Spinal cord (tissue), 10 donors: ENCODE measurements around the gene KCNC3. TPM values are rescaled to one million over a fixed set of nuclear protein-coding genes. Genes with fewer than 3 reads are reported as not detected.

ENCODE experiments used
- DNase-seq, 6 donors: peaks; one replicate each; pipeline versions ENCODE4 v3.0.0 to v3.0.0-alpha.2; 2013 to 2015; ENCODE audit warnings: low spot score in 6 of 6, low read depth in 4 of 6
- H3K27ac ChIP-seq: one replicate; pipeline ENCODE4 v1.5.1; 2013; ENCODE audit warnings: low read depth, low read length, control low read depth
- H3K27me3 ChIP-seq: one replicate; pipeline ENCODE4 v1.6.1; 2013; ENCODE audit warnings: low read length; ENCODE audit not compliant: control insufficient read depth, insufficient read depth
- H3K36me3 ChIP-seq: one replicate; pipeline ENCODE4 v1.6.1; 2013; ENCODE audit warnings: low read length; ENCODE audit not compliant: control insufficient read depth, insufficient read depth
- H3K4me1 ChIP-seq: one replicate; pipeline ENCODE4 v1.6.1; 2013; ENCODE audit warnings: low read length; ENCODE audit not compliant: control insufficient read depth, insufficient read depth
- H3K4me3 ChIP-seq: one replicate; pipeline ENCODE4 v1.5.1; 2013; ENCODE audit warnings: low read depth, low read length, control low read depth
- H3K9me3 ChIP-seq: one replicate; pipeline ENCODE4 v1.6.1; 2013; ENCODE audit warnings: low read length; ENCODE audit not compliant: control insufficient read depth, insufficient read depth
- WGBS: methylation state at CpG from one replicate; pipeline ENCODE4 v1.1.5; 2013; ENCODE audit warnings: missing lambda C conversion rate; ENCODE audit not compliant: insufficient coverage; 5-methylcytosine and 5-hydroxymethylcytosine counted together
- polyA plus RNA-seq, 2 donors: library from polyadenylated mRNA; unstranded; fragments of 120-200 nt; gene quantifications; one replicate each; pipeline ENCODE4 v1.2.1, GENCODE V29; 2013; ENCODE audit not compliant: insufficient read length in 2 of 2
- total RNA-seq, 2 donors: library from RNA; depleted of rRNA in 1 of 2; stranded (reverse); fragments of 120-200 nt in 1 of 2; fragments of >200 nt in 1 of 2; gene quantifications; one replicate each; pipeline versions ENCODE4 v1.2.3 to v1.2.4, GENCODE V29; 2013 to 2014
- donor health status: healthy.

Gene KCNC3
- total and polyA plus RNA-seq, 4 donors = 4.5 to 48.3 (median 20.6) TPM

- DNase-seq = no peak
- Histone ChIP-seq H3K27ac (no peak overlapping the region), H3K4me1 (no peaks in the 10 kb centered on the region), H3K27me3 (no peaks in the 10 kb centered on the region), H3K9me3 (no peaks in the 10 kb centered on the region), H3K36me3 (peaks cover 59% of the 10 kb centered on the region), H3K4me3 (no peak overlapping the region)
- WGBS = 79% methylated on average over 2 of the region's 2 CpGs
Observed at GRCh38 chr19:50269653-50270052, 59.5 kb downstream of the KCNC3 start.

- WGBS = 99% methylated on average over 5 of the region's 5 CpGs
- Histone ChIP-seq H3K27ac (no peak overlapping the region), H3K9me3 (no peaks in the 10 kb centered on the region), H3K4me1 (no peaks in the 10 kb centered on the region), H3K27me3 (no peaks in the 10 kb centered on the region), H3K36me3 (peaks cover 62% of the 10 kb centered on the region), H3K4me3 (no peak overlapping the region)
- DNase-seq = no peak
Observed at GRCh38 chr19:50268501-50268900, 60.7 kb downstream of the KCNC3 start.

DNA sequence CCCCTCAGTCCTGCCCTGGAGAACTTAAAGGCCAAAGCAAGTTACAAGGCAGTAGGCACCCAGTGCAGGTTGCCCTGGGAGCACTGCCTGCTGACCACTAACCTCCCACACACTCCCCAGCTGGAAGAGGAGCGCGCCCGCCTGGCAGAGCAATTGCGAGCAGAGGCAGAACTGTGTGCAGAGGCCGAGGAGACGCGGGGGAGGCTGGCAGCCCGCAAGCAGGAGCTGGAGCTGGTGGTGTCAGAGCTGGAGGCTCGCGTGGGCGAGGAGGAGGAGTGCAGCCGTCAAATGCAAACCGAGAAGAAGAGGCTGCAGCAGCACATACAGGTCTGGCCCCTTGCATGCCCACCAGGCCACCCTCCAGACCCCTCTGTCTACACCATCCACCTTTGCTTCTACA lies 61.1 kb downstream of the KCNC3 start:
- H3K9me3 ChIP-seq = no peaks in the 10 kb centered on the region
- H3K4me1 ChIP-seq = no peaks in the 10 kb centered on the region
- no peaks in the 10 kb centered on the region for H3K27me3 ChIP-seq
- DNase-seq = no peak
- 94% methylated on average over 10 of the region's 13 CpGs for WGBS
- H3K4me3 ChIP-seq = no peak overlapping the region
- peaks cover 64% of the 10 kb centered on the region for H3K36me3 ChIP-seq
- H3K27ac ChIP-seq = no peak overlapping the region

GRCh38 chr19:50266896-50267295 lies 62.3 kb downstream of the KCNC3 start:
- 21% methylated on average over 20 of the region's 20 CpGs for WGBS
- Histone ChIP-seq H3K27ac (no peak overlapping the region), H3K27me3 (no peaks in the 10 kb centered on the region), H3K4me1 (no peaks in the 10 kb centered on the region), H3K4me3 (no peak overlapping the region), H3K9me3 (no peaks in the 10 kb centered on the region), H3K36me3 (peaks cover 62% of the 10 kb centered on the region)
- no peak for DNase-seq

DNA sequence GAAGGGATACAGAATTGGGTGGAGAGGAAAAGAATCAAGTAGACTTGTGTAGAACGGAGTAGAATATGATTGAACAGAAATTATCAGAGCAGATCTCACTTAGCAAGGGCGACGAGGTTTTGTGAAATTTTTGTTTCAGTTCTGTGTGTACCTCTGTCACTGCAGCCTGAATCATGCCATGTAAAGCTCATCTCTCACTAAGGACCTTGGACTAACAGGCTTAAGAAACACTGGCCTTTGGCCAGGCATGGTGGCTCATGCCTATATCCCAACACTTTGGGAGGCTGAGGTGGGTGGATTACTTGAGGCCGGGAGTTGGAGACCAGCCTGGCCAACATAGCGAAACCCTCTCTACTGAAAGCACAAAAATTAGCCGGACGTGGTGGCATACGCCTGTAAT lies 63.1 kb downstream of the KCNC3 start:
- DNase-seq = no peak
- peaks cover 60% of the 10 kb centered on the region for H3K36me3 ChIP-seq
- no peaks in the 10 kb centered on the region for H3K9me3 ChIP-seq
- WGBS = 100% methylated on average over 4 of the region's 8 CpGs
- no peak overlapping the region for H3K27ac ChIP-seq
- no peaks in the 10 kb centered on the region for H3K4me1 ChIP-seq
- no peak overlapping the region for H3K4me3 ChIP-seq
- H3K27me3 ChIP-seq = no peaks in the 10 kb centered on the region

DNA sequence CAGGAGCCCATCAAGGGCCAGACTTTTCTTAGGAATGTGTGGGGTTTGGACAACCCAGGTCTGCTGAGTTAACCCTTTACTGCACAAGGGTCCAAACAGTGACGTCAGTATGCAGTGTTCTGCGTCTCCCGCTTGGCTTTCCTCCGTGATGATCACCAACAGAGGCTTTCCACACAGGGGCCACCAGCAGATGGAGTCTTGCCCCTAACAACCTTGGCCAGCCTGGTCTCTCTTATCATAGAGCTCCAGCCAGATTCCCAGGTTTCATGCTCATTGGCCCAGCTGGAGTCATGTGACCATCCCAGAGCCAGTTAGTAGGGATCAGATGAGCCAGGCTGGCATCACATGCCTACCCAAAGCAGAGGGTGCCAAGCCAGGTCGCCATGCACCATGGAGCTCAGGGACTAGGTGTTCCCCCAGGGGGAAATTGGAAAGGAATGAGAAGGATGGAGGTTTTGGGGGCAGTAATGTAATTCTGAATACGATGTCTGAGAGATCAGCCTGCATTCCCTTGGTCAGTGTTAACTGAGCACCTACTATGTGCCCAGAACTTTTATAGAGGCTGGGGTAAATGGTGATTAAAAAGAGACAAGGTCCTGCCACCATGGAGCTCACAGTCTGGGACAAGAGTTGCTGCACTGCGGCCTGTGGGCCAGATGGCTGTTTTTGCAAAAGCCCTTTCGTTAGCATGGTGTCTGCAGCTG lies 64.5 kb downstream of the KCNC3 start:
- peaks cover 62% of the 10 kb centered on the region for H3K36me3 ChIP-seq
- no peak overlapping the region for H3K4me3 ChIP-seq
- H3K4me1 ChIP-seq = no peaks in the 10 kb centered on the region
- H3K27me3 ChIP-seq = no peaks in the 10 kb centered on the region
- H3K9me3 ChIP-seq = no peaks in the 10 kb centered on the region
- H3K27ac ChIP-seq = no peak overlapping the region
- DNase-seq = no peak
- 90% methylated on average over 8 of the region's 8 CpGs for WGBS

GRCh38 chr19:50263176-50263575 lies 66.0 kb downstream of the KCNC3 start:
- no peaks in the 10 kb centered on the region for H3K4me1 ChIP-seq
- H3K27me3 ChIP-seq = no peaks in the 10 kb centered on the region
- H3K9me3 ChIP-seq = no peaks in the 10 kb centered on the region
- 92% methylated on average over 5 of the region's 8 CpGs for WGBS
- peaks cover 62% of the 10 kb centered on the region for H3K36me3 ChIP-seq
- H3K27ac ChIP-seq = no peak overlapping the region
- no peak overlapping the region for H3K4me3 ChIP-seq
- no peak for DNase-seq

Other genes with a start within 250 kb of the KCNC3 start
- not detected for gene IZUMO2, start 166.1 kb downstream of the KCNC3 start, total RNA-seq
- gene IZUMO2, start 166.1 kb downstream of the KCNC3 start, polyA plus RNA-seq = not detected
- 1 to 10 TPM; 4.1 to 7.2 TPM for gene MYH14, start 125.8 kb downstream of the KCNC3 start, total RNA-seq
- 10 to 100 TPM; 14.6 to 16.8 TPM for gene MYH14, start 125.8 kb downstream of the KCNC3 start, polyA plus RNA-seq
- gene NAPSA, start 36.3 kb upstream of the KCNC3 start, total RNA-seq = 1 to 10 TPM in 1 of 2 donors, under 1 TPM in 1; 0.79 to 1.4 TPM
- 1 to 10 TPM; 1.6 to 3.3 TPM for gene NAPSA, start 36.3 kb upstream of the KCNC3 start, polyA plus RNA-seq
- 10 to 100 TPM; 24.4 to 45.2 TPM for gene NR1H2, start 47.1 kb upstream of the KCNC3 start, total RNA-seq
- gene NR1H2, start 47.1 kb upstream of the KCNC3 start, polyA plus RNA-seq = 10 to 100 TPM; 35.2 to 38.2 TPM
- 10 to 100 TPM; 13.1 to 29.1 TPM for gene POLD1, start 55.0 kb upstream of the KCNC3 start, total RNA-seq
- 10 to 100 TPM; 23.3 to 26.7 TPM for gene POLD1, start 55.0 kb upstream of the KCNC3 start, polyA plus RNA-seq
- under 1 TPM; 0.06 to 0.40 TPM for gene SPIB, start 89.6 kb upstream of the KCNC3 start, total RNA-seq
- gene SPIB, start 89.6 kb upstream of the KCNC3 start, polyA plus RNA-seq = under 1 TPM; 0.35 to 0.47 TPM
- gene MYBPC2, start 103.5 kb upstream of the KCNC3 start, total RNA-seq = 1 to 10 TPM in 1 of 2 donors, under 1 TPM in 1; 0.89 to 3.5 TPM
- 1 to 10 TPM in 1 of 2 donors, under 1 TPM in 1; 0.62 to 2.0 TPM for gene MYBPC2, start 103.5 kb upstream of the KCNC3 start, polyA plus RNA-seq
- 100 to 1,000 TPM in 1 of 2 donors, 10 to 100 TPM in 1; 78.4 to 184 TPM for gene EMC10, start 147.1 kb upstream of the KCNC3 start, total RNA-seq
- gene EMC10, start 147.1 kb upstream of the KCNC3 start, polyA plus RNA-seq = 100 to 1,000 TPM; 256 to 267 TPM
- 1 to 10 TPM; 4.2 to 5.8 TPM for gene GARIN5A, start 147.5 kb upstream of the KCNC3 start, total RNA-seq
- 10 to 100 TPM; 11.6 to 14.1 TPM for gene GARIN5A, start 147.5 kb upstream of the KCNC3 start, polyA plus RNA-seq
- 10 to 100 TPM in 1 of 2 donors, 1 to 10 TPM in 1; 9.3 to 19.8 TPM for gene JOSD2, start 181.8 kb upstream of the KCNC3 start, total RNA-seq
- gene JOSD2, start 181.8 kb upstream of the KCNC3 start, polyA plus RNA-seq = 10 to 100 TPM; 27.7 to 29.8 TPM
- gene ASPDH, start 184.5 kb upstream of the KCNC3 start, total RNA-seq = 1 to 10 TPM; 1.5 to 1.6 TPM
- 1 to 10 TPM; 6.7 to 7.7 TPM for gene ASPDH, start 184.5 kb upstream of the KCNC3 start, polyA plus RNA-seq
- 10 to 100 TPM; 30.4 to 55.2 TPM for gene LRRC4B, start 239.1 kb upstream of the KCNC3 start, total RNA-seq
- gene LRRC4B, start 239.1 kb upstream of the KCNC3 start, polyA plus RNA-seq = 100 to 1,000 TPM; 208 to 209 TPM